ENCODE measurements around the gene NARS2.

Gene NARS2

GRCh38 chr11:78504181-78504580 is 70.5 kb downstream of the NARS2 start:
- H3K9ac ChIP-seq (ENCODE audit: low read depth in 1 of 2, low read length in 2 of 2), result no peak overlapping the region
- no peaks in the 10 kb centered on the region for H3K27me3 ChIP-seq (ENCODE audit: control insufficient read depth in 2 of 2, insufficient read depth in 2 of 2, low read length in 2 of 2)
- no peak overlapping the region for H3K27ac ChIP-seq (ENCODE audit: low read depth in 2 of 2, low read length in 2 of 2)
- H3K36me3 ChIP-seq (ENCODE audit: control insufficient read depth in 2 of 2, insufficient read depth in 2 of 2, low read length in 2 of 2), result no peaks in the 10 kb centered on the region
- no peaks in the 10 kb centered on the region for H3K4me1 ChIP-seq (ENCODE audit: control insufficient read depth in 2 of 2, insufficient read depth in 2 of 2, low read length in 2 of 2)
- no peak overlapping the region for H3K4me3 ChIP-seq (ENCODE audit: low read length in 2 of 2)
- H3K9me3 ChIP-seq (ENCODE audit: control insufficient read depth in 2 of 2, low read length in 2 of 2), result no peaks in the 10 kb centered on the region

- H3K27ac ChIP-seq (ENCODE audit: low read depth in 2 of 2, low read length in 2 of 2), result no peak overlapping the region
- peaks cover 0 to 3% of the 10 kb centered on the region in 2 donors for H3K4me1 ChIP-seq (ENCODE audit: control insufficient read depth in 2 of 2, insufficient read depth in 2 of 2, low read length in 2 of 2)
- H3K36me3 ChIP-seq (ENCODE audit: control insufficient read depth in 2 of 2, insufficient read depth in 2 of 2, low read length in 2 of 2), result no peaks in the 10 kb centered on the region
- no peaks in the 10 kb centered on the region for H3K27me3 ChIP-seq (ENCODE audit: control insufficient read depth in 2 of 2, insufficient read depth in 2 of 2, low read length in 2 of 2)
- H3K9ac ChIP-seq (ENCODE audit: low read depth in 1 of 2, low read length in 2 of 2), result no peak overlapping the region
- H3K4me3 ChIP-seq (ENCODE audit: low read length in 2 of 2), result no peak overlapping the region
- H3K9me3 ChIP-seq (ENCODE audit: control insufficient read depth in 2 of 2, low read length in 2 of 2), result no peaks in the 10 kb centered on the region
Observed at GRCh38 chr11:78499971-78500370, 74.7 kb downstream of the NARS2 start.

GRCh38 chr11:78497293-78497692 is 77.4 kb downstream of the NARS2 start:
- Histone ChIP-seq H3K9ac (ENCODE audit: low read depth in 1 of 2, low read length in 2 of 2) (no peak overlapping the region), H3K27ac (ENCODE audit: low read depth in 2 of 2, low read length in 2 of 2) (no peak overlapping the region), H3K4me1 (ENCODE audit: control insufficient read depth in 2 of 2, insufficient read depth in 2 of 2, low read length in 2 of 2) (peaks cover 0 to 3% of the 10 kb centered on the region in 2 donors)

GRCh38 chr11:78493413-78493975 is 81.2 kb downstream of the NARS2 start:
- no peaks in the 10 kb centered on the region for H3K27me3 ChIP-seq (ENCODE audit: control insufficient read depth in 2 of 2, insufficient read depth in 2 of 2, low read length in 2 of 2)
- H3K36me3 ChIP-seq (ENCODE audit: control insufficient read depth in 2 of 2, insufficient read depth in 2 of 2, low read length in 2 of 2), result no peaks in the 10 kb centered on the region
- no peak overlapping the region for H3K27ac ChIP-seq (ENCODE audit: low read depth in 2 of 2, low read length in 2 of 2)
- H3K9me3 ChIP-seq (ENCODE audit: control insufficient read depth in 2 of 2, low read length in 2 of 2), result no peaks in the 10 kb centered on the region
- no peak overlapping the region for H3K4me3 ChIP-seq (ENCODE audit: low read length in 2 of 2)
- no peak overlapping the region for H3K9ac ChIP-seq (ENCODE audit: low read depth in 1 of 2, low read length in 2 of 2)
- peaks cover 0 to 3% of the 10 kb centered on the region in 2 donors for H3K4me1 ChIP-seq (ENCODE audit: control insufficient read depth in 2 of 2, insufficient read depth in 2 of 2, low read length in 2 of 2)

More at GRCh38 chr11:78497293-78497692, 77.4 kb downstream of the NARS2 start:
- no peak overlapping the region for H3K4me3 ChIP-seq (ENCODE audit: low read length in 2 of 2)
- no peaks in the 10 kb centered on the region for H3K27me3 ChIP-seq (ENCODE audit: control insufficient read depth in 2 of 2, insufficient read depth in 2 of 2, low read length in 2 of 2)
- H3K36me3 ChIP-seq (ENCODE audit: control insufficient read depth in 2 of 2, insufficient read depth in 2 of 2, low read length in 2 of 2), result no peaks in the 10 kb centered on the region
- H3K9me3 ChIP-seq (ENCODE audit: control insufficient read depth in 2 of 2, low read length in 2 of 2), result no peaks in the 10 kb centered on the region

GRCh38 chr11:78492973-78493372 is 81.7 kb downstream of the NARS2 start:
- Histone ChIP-seq H3K9me3 (ENCODE audit: control insufficient read depth in 2 of 2, low read length in 2 of 2) (no peaks in the 10 kb centered on the region), H3K36me3 (ENCODE audit: control insufficient read depth in 2 of 2, insufficient read depth in 2 of 2, low read length in 2 of 2) (no peaks in the 10 kb centered on the region), H3K4me1 (ENCODE audit: control insufficient read depth in 2 of 2, insufficient read depth in 2 of 2, low read length in 2 of 2) (peaks cover 0 to 3% of the 10 kb centered on the region in 2 donors), H3K27ac (ENCODE audit: low read depth in 2 of 2, low read length in 2 of 2) (no peak overlapping the region), H3K4me3 (ENCODE audit: low read length in 2 of 2) (no peak overlapping the region), H3K27me3 (ENCODE audit: control insufficient read depth in 2 of 2, insufficient read depth in 2 of 2, low read length in 2 of 2) (no peaks in the 10 kb centered on the region), H3K9ac (ENCODE audit: low read depth in 1 of 2, low read length in 2 of 2) (no peak overlapping the region)

- Histone ChIP-seq H3K9ac (ENCODE audit: low read depth in 1 of 2, low read length in 2 of 2) (no peak overlapping the region), H3K4me3 (ENCODE audit: low read length in 2 of 2) (no peak overlapping the region), H3K9me3 (ENCODE audit: control insufficient read depth in 2 of 2, low read length in 2 of 2) (no peaks in the 10 kb centered on the region), H3K36me3 (ENCODE audit: control insufficient read depth in 2 of 2, insufficient read depth in 2 of 2, low read length in 2 of 2) (no peaks in the 10 kb centered on the region), H3K27me3 (ENCODE audit: control insufficient read depth in 2 of 2, insufficient read depth in 2 of 2, low read length in 2 of 2) (no peaks in the 10 kb centered on the region), H3K27ac (ENCODE audit: low read depth in 2 of 2, low read length in 2 of 2) (no peak overlapping the region), H3K4me1 (ENCODE audit: control insufficient read depth in 2 of 2, insufficient read depth in 2 of 2, low read length in 2 of 2) (no peaks in the 10 kb centered on the region)
Observed at GRCh38 chr11:78489184-78489583, 85.5 kb downstream of the NARS2 start.

- Histone ChIP-seq H3K27me3 (ENCODE audit: control insufficient read depth in 2 of 2, insufficient read depth in 2 of 2, low read length in 2 of 2) (no peaks in the 10 kb centered on the region), H3K4me3 (ENCODE audit: low read length in 2 of 2) (no peak overlapping the region), H3K9ac (ENCODE audit: low read depth in 1 of 2, low read length in 2 of 2) (no peak overlapping the region), H3K9me3 (ENCODE audit: control insufficient read depth in 2 of 2, low read length in 2 of 2) (no peaks in the 10 kb centered on the region), H3K36me3 (ENCODE audit: control insufficient read depth in 2 of 2, insufficient read depth in 2 of 2, low read length in 2 of 2) (peaks cover 2 to 7% of the 10 kb centered on the region in 2 donors), H3K4me1 (ENCODE audit: control insufficient read depth in 2 of 2, insufficient read depth in 2 of 2, low read length in 2 of 2) (no peaks in the 10 kb centered on the region), H3K27ac (ENCODE audit: low read depth in 2 of 2, low read length in 2 of 2) (no peak overlapping the region)
Observed at GRCh38 chr11:78478536-78478935, 96.1 kb downstream of the NARS2 start.

GRCh38 chr11:78476066-78476465 is 98.6 kb downstream of the NARS2 start:
- no peaks in the 10 kb centered on the region for H3K27me3 ChIP-seq (ENCODE audit: control insufficient read depth in 2 of 2, insufficient read depth in 2 of 2, low read length in 2 of 2)
- H3K27ac ChIP-seq (ENCODE audit: low read depth in 2 of 2, low read length in 2 of 2), result no peak overlapping the region
- no peaks in the 10 kb centered on the region for H3K9me3 ChIP-seq (ENCODE audit: control insufficient read depth in 2 of 2, low read length in 2 of 2)
- no peaks in the 10 kb centered on the region for H3K4me1 ChIP-seq (ENCODE audit: control insufficient read depth in 2 of 2, insufficient read depth in 2 of 2, low read length in 2 of 2)
- H3K4me3 ChIP-seq (ENCODE audit: low read length in 2 of 2), result no peak overlapping the region
- H3K9ac ChIP-seq (ENCODE audit: low read depth in 1 of 2, low read length in 2 of 2), result no peak overlapping the region
- peaks cover 2 to 7% of the 10 kb centered on the region in 2 donors for H3K36me3 ChIP-seq (ENCODE audit: control insufficient read depth in 2 of 2, insufficient read depth in 2 of 2, low read length in 2 of 2)

- H3K4me1 ChIP-seq (ENCODE audit: control insufficient read depth in 2 of 2, insufficient read depth in 2 of 2, low read length in 2 of 2), result no peaks in the 10 kb centered on the region
Observed at GRCh38 chr11:78474451-78474850, 100.2 kb downstream of the NARS2 start.

GRCh38 chr11:78472905-78473304 is 101.8 kb downstream of the NARS2 start:
- Histone ChIP-seq H3K9me3 (ENCODE audit: control insufficient read depth in 2 of 2, low read length in 2 of 2) (no peaks in the 10 kb centered on the region), H3K27me3 (ENCODE audit: control insufficient read depth in 2 of 2, insufficient read depth in 2 of 2, low read length in 2 of 2) (no peaks in the 10 kb centered on the region), H3K36me3 (ENCODE audit: control insufficient read depth in 2 of 2, insufficient read depth in 2 of 2, low read length in 2 of 2) (peaks cover 2 to 7% of the 10 kb centered on the region in 2 donors), H3K9ac (ENCODE audit: low read depth in 1 of 2, low read length in 2 of 2) (no peak overlapping the region), H3K4me3 (ENCODE audit: low read length in 2 of 2) (no peak overlapping the region), H3K27ac (ENCODE audit: low read depth in 2 of 2, low read length in 2 of 2) (no peak overlapping the region), H3K4me1 (ENCODE audit: control insufficient read depth in 2 of 2, insufficient read depth in 2 of 2, low read length in 2 of 2) (no peaks in the 10 kb centered on the region)

More at GRCh38 chr11:78474451-78474850, 100.2 kb downstream of the NARS2 start:
- Histone ChIP-seq H3K9me3 (ENCODE audit: control insufficient read depth in 2 of 2, low read length in 2 of 2) (no peaks in the 10 kb centered on the region), H3K9ac (ENCODE audit: low read depth in 1 of 2, low read length in 2 of 2) (no peak overlapping the region), H3K27me3 (ENCODE audit: control insufficient read depth in 2 of 2, insufficient read depth in 2 of 2, low read length in 2 of 2) (no peaks in the 10 kb centered on the region), H3K4me3 (ENCODE audit: low read length in 2 of 2) (no peak overlapping the region), H3K27ac (ENCODE audit: low read depth in 2 of 2, low read length in 2 of 2) (no peak overlapping the region), H3K36me3 (ENCODE audit: control insufficient read depth in 2 of 2, insufficient read depth in 2 of 2, low read length in 2 of 2) (peaks cover 2 to 7% of the 10 kb centered on the region in 2 donors)
